Pons (tissue), 1 donor: ENCODE data around the gene FANCD2.
"Not testable (repeated sequence)": the region's sequence is repeated elsewhere in the genome, so short reads cannot be mapped to it uniquely, and the experiment has no call there.

ENCODE experiments used
- DNase-seq: peaks from one replicate; pipeline ENCODE4 v3.0.0-alpha.2; 2016; ENCODE audit warnings: low spot score

The FANCD2 gene

DNA sequence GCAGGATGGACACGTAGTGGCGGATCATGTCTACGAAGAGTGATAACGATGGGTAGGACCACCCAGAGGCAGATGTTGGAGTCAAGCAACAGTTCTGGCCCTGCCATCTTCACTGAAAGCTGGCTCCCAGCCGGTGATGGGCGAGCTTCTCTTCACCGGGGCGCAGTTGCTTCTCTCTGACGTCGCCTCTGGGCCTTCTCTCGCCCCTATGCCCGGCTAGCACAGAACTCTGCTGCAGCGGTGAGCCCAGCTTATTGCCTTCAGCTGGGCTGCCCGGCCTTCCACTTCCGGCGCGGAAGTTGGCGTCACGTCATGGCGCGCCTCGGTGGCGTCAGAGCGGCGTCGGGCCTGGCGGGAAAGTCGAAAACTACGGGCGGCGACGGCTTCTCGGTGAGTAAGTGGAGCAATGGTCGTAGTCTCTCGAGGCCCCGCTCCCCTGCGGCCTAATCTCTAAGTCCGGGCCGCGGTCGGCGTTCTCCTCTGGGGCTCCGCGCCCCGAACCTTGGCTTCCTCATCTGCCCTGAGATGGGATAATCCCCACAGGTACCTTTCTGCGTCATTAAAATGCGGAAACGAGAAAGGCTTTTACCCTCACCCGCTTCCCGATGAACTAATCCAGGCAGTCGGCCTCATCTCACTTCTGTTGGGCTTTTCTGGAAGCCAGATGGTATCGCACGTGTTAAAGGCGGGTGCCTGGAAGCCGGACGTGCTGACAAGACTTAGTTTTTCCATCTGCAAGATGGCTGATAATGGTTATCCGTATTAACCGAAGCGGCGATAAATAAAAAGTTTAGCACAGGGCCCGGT, at the start of gene FANCD2:
FANCD2 (plus strand) TSS at position 354 of the 807 bp plus-strand sequence. CDS start 2,221 bp downstream, outside the sequence.
- DNase-seq, result peak; percentile 71

DNA sequence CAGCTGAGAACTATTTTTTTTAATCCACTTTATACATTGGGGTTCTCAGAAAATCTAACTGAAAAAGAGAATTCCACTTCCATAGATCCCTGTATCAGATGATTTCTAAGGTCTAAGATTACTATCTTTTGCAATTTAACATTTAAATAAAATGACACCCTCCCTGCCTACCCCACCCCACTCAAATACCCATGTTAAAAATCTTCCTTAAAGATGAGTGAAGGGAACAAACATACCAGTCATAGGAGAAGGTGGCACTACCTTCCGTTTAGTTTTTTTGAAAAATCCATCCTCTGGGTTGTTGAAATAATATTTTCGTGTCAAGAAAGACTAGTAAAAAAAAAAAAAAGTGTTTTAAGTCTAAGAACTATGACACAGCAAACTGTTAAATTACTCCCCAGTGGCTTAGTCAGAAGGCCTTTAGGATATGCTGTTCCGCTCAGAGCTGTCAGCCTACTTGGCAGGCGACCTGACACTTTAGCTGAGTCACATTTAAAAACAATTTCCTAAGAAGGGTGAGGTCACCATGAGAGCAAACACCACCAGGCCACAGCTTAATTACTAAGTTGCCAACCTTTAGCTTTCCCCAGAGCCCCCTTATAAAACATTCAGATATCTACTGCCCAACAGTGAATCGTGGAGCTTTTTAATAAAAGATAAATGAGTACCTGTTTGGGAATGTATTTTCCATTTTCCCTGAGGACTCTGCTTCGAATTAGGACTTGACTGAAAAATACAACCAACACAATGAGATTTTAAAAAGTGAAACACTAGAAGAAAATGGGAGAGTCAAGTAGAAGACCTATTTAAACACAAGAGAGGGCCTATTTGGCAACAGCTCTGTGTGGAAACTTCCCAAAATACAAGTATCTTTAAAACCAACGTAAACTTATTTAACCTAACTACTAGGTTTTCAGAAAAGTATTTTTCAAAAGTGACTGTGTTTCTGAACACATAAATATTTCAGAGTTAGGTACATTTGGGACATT, 49.2 kb upstream of the FANCD2 start:
- peak; percentile 47 for DNase-seq

DNA sequence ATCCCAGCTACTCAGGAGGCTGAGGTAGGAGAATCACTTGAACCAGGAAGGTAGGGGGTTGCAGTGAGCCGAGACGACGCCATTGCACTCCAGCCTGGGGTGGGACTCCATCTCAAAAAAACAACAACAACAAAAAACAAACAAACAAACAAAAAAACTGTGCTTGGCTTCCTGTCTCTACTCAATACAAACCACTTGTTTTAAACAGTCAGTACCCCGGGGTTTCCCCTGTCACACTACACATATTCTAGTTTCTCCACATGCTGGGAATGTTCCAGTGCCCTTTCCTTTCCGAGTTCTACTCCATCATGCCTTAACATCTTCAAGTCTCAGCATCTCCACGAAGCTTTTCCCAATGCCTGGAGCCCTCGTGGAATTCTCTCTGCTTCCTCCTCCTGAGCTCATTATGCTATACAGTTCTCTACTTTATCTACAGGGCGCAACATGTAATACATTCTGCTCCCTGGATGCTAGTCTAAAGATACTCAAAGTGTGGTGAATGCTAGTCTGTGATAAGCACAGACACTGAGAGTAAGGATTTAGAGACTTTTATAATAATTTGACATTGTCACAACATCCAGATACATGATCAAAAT, 47.4 kb upstream of the FANCD2 start:
- no peak for DNase-seq

DNA sequence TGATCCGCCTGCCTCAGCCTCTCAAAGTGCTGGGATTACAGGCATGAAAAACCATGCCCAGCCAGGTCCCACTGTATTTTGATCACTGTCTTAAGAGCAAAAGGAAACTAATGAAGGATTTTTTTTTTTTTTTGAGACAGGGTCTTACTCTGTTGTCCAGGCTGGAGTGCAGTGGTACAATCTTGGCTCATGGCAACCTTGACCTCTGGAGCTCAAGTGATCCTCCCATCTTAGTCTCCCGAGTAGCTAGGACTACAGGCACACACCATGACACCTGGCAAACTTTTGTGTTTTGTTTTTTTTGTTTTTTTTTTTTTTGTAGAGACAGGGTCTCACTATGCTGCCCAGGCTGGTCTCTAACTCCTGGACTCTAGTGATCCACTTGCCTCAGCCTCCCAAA, 46.0 kb upstream of the FANCD2 start:
- no peak for DNase-seq

DNA sequence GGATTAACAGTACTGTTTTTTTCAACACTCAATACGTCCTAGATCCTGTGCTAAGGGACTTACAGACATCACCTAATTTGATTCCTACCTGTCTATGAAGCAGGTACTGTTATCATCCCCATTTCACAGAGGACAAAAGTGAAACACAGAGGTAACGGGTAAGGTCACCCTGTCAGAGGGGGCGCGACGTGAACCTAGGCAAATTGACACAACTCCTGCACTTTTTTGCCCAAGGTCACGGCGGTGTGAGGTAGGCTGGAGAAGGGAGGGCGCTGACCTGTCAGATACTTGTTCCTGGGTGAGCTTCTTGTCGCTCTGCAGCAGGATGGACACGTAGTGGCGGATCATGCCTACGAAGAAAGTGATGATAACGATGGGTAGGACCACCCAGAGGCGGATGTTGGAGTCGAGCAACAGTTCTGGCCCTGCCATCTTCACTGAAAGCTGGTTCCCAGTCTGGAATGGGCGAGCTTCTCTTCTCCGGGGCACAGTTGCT, 40.0 kb upstream of the FANCD2 start:
- no peak for DNase-seq

DNA sequence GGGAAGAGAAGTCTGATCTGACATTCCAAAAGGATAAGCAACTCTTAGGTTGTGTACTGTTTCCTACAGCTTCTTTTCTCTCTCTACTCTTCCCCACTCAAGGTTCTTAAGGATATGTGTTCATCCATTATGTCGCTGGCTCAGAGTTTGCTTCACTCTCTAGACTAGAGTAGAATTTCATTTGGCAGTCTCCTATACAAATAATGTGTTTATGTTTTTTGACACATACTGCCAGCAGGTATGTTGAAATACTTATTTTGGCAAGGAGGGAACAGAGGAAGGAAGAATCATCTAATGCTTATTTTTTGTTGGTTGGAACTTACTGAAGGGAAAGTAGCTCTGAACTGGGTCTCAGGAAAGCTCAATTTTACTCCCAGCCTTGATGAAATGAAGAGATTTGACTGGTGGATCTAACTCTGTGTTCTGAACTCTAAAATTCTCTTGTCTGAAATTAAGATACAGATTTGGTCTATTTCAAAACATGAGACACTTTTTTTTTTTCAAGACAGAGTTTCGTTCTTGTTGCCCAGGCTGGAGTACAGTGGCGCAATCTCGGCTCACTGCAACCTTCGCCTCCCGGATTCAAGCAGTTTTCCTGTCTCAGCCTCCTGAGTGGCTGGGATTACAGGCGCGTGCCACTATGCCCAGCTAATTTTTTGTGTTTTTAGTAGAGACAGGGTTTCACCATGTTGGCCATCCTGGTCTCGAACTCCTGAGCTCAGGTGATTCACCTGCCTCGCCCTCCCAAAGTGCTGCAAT, 32.0 kb upstream of the FANCD2 start:
- DNase-seq, result no peak

DNA sequence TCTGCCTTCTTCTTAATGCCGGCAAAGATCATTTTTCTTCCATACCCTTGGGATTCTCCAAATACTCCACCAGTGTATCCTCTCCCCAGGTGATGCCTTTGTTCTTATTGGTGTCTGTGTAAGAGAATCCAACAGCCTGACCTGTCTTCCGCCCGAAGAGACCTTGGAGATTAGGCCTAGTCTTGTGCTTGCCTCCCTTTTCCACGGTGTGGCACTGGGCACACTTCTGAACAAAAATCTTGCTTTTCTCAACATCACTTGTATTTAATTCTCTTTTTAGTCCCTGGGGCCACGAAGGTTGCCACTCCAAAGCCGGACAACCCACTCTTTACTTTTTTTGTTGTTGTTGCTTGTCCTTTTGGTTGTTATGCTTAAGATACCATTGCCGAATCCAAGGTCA, 25.6 kb upstream of the FANCD2 start:
- no peak for DNase-seq

DNA sequence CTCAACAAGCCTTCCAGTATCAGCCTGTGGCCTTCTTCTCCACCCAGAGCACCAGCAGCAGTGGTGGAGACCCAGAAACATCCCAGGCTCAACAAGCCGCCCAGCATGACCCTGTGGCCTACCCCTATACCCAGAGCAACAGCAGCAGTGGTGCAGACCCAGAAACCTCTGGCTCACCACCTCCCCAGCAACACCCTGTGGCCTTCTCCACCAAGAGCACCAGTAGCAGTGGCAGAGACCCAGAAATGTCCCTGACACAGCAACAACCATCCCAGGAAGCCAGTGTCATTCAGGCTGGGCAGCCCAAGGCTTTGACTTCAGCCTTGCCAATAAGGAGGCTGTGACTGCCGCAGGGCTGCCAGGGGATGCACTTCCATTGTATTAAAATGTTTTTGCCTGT, 23.3 kb upstream of the FANCD2 start:
- DNase-seq, result no peak

DNA sequence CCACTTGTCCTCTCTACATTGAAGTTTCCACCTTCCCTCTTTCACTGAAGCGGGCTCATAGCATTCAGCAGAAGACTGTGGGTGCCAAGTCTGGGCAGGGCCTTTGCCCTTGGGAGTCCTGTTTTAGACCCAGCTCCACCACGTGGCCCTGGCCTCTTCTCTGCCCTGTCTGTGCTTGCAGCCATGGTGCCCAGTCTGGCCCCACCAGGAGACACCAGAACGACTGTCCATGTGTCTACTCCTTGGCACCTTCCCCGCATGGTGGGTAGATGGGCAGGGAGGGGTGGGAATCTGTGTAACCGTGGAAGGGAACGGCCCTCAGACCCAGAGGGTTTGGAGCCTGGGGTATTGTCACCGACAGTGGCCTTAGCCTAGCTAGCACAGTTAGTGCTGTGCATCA, 21.7 kb upstream of the FANCD2 start:
- no peak for DNase-seq

DNA sequence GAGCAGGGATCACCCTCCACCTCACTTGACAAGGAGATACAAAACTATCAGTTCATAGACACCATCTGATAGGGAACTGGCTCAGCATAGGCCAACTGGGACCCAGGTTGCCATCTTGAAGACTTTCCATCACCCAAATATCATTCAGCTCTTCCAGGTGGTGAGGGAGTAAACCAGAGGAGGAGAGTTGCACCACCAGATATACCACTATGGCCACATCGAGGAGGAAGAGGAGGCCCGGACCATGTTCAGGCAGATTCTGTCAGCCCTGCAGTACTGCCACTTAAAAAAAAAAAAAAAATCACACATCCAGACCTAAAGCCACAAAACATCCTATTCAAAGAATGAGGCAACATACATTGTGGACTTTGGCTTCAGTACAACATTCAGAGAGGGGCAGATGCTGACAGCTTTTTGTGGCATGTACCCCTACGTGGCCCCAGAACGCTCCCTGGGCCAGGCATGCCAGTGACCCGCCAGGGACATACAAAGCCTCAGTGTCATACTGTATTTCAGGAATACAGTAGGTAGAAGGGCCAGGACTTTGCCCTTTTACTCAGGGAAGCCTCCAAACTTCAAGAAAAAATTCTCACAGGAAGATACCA, 21.2 kb upstream of the FANCD2 start:
- no peak for DNase-seq

DNA sequence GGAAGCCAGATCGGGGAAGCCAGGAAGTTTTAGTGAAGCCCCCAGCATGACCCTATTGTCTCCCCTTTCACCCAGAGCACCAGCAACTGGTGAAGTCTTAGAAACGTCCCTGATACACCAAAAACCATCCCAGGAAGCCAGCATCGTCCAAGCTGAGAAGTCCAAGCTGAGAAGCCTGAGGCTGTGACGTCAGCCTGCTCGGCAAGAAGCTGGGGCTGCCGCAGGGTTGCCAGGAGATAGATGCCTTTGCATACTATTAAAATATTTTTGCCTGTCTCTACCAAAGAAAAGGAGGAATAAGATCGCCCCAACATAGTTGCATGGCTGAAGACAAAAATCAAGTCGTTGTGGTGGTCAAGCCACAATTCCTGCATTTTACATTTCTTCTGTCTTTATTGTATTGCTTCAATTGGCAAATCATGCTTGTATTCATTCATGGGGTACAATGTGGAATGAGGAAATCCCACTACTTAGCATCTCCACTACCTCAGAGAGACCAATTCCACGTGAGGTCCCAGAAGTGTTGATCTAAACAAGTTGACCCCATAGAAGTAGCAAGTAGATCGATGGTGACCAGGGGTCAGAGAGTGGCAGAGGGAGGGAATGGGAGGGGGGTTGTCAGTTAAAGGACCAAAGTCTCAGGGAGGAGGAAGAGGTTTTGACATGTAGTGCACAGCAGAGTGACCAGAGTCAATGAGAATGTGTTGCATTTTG, 20.0 kb upstream of the FANCD2 start:
- DNase-seq, result no peak

DNA sequence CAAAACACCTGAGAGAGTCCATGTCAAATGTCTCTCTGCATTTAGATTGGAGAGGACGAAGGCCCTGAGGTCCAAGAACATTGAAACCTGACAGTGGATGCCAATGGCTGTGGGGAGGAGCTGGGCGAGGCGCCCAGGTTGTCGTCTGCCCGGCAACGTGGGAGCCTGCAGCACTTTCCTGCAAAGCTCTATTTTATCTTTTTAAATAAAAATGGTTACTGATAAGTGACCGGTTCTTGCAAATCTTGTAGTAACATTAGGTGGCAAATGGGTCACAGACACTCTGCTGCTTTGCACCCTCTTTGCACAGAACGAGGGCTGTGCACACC, 19.5 kb upstream of the FANCD2 start:
- DNase-seq, result no peak

DNA sequence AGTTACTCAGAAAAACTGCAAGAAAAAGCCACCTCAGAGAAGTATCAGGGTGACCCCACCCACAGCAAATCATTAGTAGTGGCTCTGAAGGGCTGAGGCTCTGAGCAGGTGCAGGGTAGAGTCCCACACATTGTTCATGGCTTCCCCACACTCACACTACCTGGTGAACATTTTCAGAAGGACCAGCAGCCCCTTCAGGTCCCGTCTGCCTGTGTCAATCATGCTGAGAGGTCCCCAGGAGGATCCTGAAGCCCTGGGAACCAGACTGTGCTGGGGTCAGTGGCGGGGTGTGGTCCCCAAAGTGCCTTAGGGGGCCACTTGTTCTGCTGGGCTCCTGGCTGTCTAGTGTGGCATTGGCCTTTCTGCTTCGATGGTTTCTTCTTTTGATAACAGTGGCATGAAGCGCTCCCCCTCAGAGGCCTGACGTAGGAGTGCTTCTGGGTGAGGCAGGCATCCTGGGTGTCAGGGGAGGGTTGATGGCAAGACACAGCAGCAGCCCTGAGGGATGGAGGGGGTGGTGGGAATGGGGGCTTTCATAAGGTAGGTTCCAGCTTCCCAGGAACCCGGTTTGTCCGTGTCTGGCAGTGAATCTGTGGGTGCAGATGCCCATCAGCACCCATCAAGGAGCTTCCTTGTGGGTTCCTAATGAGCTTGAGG, 19.0 kb upstream of the FANCD2 start:
- no peak for DNase-seq

DNA sequence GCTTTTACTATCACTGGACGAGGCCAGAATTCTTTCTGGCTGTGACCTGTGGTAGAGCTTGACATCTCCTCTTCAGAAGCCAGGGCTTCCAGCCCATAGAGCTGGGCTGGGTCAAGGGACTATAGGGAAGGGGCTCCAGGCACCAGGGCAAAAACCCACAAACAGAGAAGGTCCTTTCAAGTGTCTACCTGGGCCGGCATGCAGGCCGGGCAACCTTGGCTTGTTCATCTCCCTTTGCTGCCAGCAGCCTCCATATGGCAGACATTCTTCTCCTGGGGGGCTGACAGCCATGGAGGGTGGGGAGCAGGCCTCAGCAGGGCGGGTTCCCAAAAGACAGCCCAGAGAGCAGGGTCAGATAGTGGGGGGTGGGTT, 18.0 kb upstream of the FANCD2 start:
- not testable (repeated sequence) for DNase-seq

DNA sequence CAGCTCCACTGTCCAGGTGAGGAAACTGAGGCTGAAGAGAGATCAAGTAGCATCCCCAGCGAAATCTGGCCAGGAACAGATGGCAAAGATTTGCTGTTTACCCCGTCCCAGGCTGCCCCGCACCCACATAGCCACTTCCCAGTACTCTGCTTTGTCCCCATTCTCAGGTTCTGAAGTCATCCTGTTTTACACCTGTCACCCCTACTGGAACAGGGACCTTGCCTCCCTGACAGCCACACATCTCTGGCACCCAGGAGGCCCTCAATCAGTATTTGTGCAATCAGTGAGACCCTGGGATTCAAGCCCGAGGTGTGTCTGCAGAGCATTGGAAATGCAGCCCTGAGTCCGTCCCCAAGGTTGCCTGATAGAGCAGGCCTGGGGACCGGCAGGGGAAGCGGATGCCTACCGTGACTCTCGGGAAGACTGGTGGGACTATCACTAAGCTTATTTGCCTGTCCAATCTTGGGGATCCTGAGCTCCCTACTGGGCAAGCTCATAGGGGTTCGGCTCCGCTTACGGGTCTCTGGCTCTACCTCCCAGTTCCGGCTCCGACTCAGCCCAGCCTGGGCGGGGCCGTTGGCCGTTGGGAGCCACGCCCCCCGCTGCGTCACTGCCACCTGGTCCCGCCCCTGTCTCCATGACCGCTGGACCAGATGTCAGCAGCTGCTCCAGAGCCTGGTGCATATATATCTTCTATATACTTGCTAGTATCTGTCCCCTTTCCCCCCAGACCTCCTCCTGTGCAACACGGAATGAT, 17.5 kb upstream of the FANCD2 start:
- peak; percentile 69 for DNase-seq

DNA sequence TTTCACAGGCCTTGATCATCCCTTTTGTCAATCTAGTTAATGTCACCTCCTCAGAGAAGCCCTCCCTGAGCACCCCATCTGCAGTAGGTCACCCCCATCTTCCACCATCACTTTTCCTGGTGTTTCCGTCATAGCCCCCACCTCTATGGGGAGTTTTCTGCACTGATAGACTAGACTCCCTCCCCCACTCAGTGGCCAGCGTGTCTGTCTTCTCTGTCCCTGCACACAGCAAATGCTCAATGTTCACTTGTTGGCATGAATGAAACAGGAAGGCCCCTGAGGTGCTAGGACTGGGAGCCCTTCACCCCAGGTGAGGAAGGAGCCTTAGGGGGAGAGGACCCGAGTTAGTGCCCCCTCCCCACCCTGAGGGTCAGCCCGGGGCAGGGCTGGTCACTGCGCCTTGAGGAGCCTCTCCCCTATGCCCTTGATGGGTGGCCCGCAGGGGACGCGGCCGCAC, 15.8 kb upstream of the FANCD2 start:
- DNase-seq, result no peak

DNA sequence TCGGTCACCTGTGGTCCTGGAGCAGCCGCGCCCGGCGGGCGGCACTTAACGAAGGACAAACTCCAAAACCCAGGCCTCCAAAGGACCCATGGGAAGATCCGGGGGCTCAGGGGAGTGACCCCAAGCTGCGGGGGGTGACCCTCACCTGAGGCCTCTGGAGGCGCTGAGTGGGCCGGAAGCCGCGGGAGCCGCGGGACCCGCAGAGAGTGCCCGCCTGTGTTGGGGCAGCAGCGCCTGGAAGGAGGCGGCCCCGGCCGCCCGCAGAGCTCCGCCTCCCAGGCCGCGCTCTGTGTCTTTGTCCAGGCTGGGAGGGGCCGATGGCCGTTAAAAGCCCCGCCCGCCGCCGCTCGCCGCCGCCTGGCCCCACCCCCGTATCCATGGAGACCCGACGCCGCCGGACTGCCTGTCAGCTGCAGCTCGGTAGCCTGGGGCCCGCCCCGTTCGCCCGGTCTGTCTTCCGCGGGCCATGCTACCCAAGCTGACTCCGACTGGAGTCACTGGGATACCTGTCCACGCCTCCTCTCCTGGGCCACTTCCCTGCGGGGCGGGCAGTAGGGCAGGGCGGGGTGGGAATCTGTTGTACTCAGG, 15.3 kb upstream of the FANCD2 start:
- DNase-seq, result peak; percentile 81

DNA sequence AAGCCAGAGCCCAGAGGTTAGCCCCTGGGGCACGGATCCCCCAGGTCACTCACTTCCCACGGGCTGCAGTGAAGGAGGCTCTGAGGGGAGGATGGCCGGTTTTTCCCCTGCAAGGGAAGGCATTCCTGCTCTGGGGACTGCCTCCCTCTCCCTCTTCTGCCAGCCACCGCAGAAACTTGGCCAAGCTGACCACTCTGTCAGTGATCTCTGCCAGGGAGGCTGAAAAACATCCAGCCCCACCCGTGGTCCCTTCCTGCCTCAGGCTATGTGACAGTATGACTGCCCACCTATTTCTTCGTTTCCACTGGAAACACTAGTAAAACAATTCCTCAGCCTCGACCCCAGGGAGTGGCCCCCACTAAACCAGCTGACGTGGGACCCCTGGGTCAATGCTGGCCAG, 14.6 kb upstream of the FANCD2 start:
- DNase-seq, result no peak

DNA sequence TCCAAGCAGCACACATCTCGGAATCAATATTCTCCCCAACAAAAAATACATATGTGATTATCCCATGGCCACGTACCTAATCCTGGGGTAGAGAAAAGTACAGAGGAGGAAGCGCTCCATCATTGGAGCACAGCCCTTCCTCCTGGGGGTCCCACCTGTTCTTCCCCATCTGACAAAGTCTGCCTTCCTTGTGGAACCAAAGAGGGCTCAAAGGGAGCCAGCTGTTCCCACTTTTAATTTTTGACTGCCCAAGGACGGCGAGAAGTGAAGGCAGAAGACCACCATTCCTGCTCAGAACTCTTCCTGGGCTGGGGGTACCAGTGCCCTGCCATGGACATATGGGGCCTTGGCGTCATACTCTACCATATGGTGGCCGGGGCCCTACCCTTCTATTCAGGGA, 14.1 kb upstream of the FANCD2 start:
- DNase-seq, result no peak
